ENCODE results near the gene UTP3. TPM values are rescaled to one million over a fixed set of nuclear protein-coding genes. Genes with fewer than 3 reads are reported as not detected.
"Not testable (repeated sequence)": the region's sequence is repeated elsewhere in the genome, so short reads cannot be mapped to it uniquely, and the experiment has no call there.

The UTP3 gene
- total and polyA plus RNA-seq, 2 donors (not counting 3 experiments of a cell fraction or from before 2014, with no cell fraction given): 8.7 to 32.8 TPM

- H3K79me2 ChIP-seq (ENCODE audit: control insufficient read depth, insufficient read depth, low read length); H3K9me3 ChIP-seq (replicated peaks; ENCODE audit: control insufficient read depth, insufficient read depth, low read length); H3K4me3 ChIP-seq (replicated peaks in 1 of 3; ENCODE audit: insufficient read depth in 1 of 3, low read depth in 1 of 3, low read length in 3 of 3); H3K9ac ChIP-seq (replicated peaks; ENCODE audit: extremely low read depth, insufficient read depth, low read length); H3K9me1 ChIP-seq (replicated peaks; ENCODE audit: control insufficient read depth, extremely low read depth, insufficient read depth, low read length); H3K4me2 ChIP-seq (ENCODE audit: insufficient read depth, low read length); FAIRE-seq; H3K27me3 ChIP-seq (ENCODE audit: control insufficient read depth in 2 of 2, insufficient read depth in 2 of 2, low read length in 2 of 2); dilution Hi-C loops (cut with MboI; ENCODE audit: extremely low pct_ligation_motif_present, low sequenced_read_pairs); intact Hi-C loops (cut with micrococcal nuclease); H2AFZ ChIP-seq (ENCODE audit: low read depth, low read length); H3K27ac ChIP-seq (ENCODE audit: insufficient read depth, low read depth, low read length); BruUV-seq (replicated peaks); H3K36me3 ChIP-seq (ENCODE audit: control insufficient read depth in 2 of 2, extremely low read depth in 1 of 2, insufficient read depth in 2 of 2, low read length in 2 of 2); H4K20me1 ChIP-seq (replicated peaks; ENCODE audit: control insufficient read depth, extremely low read depth, insufficient read depth, low read length): not testable (repeated sequence)
- TF ChIP-seq CTCF (IDR thresholded peaks at IDR 0.05; ENCODE audit: extremely low read depth in 1 of 2, insufficient read depth in 1 of 2, low read depth in 1 of 2, low read length in 2 of 2): peak; percentile 29 to 37
- H3K4me1 ChIP-seq (ENCODE audit: control insufficient read depth, extremely low read depth, insufficient read depth, low read length): peaks cover 17% of the 10 kb centered on the region
- ChIA-PET POLR2A (interaction anchor here (0.6 kb wide), 1 partner anchor 18 kb away, joined by 11 read pairs; no protein-coding TSS in a partner anchor), CTCF (interaction anchor here (0.6 to 3.0 kb wide), 12 partner anchors 8 to 274 kb away, joined by 3 to 25 read pairs (median 5); no protein-coding TSS in a partner anchor)
- DNase-seq (ENCODE audit: low read depth, low spot score): peak; percentile 33
Measured at GRCh38 chr4:70735915-70736314, 47.6 kb downstream of the UTP3 start.

- no peaks in the 10 kb centered on the region for H3K27me3 ChIP-seq (ENCODE audit: control insufficient read depth in 2 of 2, insufficient read depth in 2 of 2, low read length in 2 of 2)
- no peaks in the 10 kb centered on the region for H3K36me3 ChIP-seq (ENCODE audit: control insufficient read depth in 2 of 2, extremely low read depth in 1 of 2, insufficient read depth in 2 of 2, low read length in 2 of 2)
- H3K4me1 ChIP-seq (ENCODE audit: control insufficient read depth, extremely low read depth, insufficient read depth, low read length): peaks cover 17% of the 10 kb centered on the region
- H3K4me2 ChIP-seq (ENCODE audit: insufficient read depth, low read length): no peak overlapping the region
- TF ChIP-seq CTCF (IDR thresholded peaks at IDR 0.05; ENCODE audit: extremely low read depth in 1 of 2, insufficient read depth in 1 of 2, low read depth in 1 of 2, low read length in 2 of 2): no peak
- TF ChIP-seq GATA2 (IDR thresholded peaks at IDR 0.05; ENCODE audit: insufficient read depth, insufficient read length, low read depth, low read length): no peak
- TF ChIP-seq EZH2 (IDR thresholded peaks at IDR 0.05; ENCODE audit: borderline replicate concordance, low read depth, low read length, severe bottlenecking): no peak
- TF ChIP-seq FOS (IDR thresholded peaks at IDR 0.05; ENCODE audit: borderline replicate concordance, insufficient read depth, low read length): no peak
- TF ChIP-seq JUN (IDR thresholded peaks at IDR 0.05; ENCODE audit: borderline replicate concordance, insufficient read depth, insufficient read length, low read depth): no peak
- TF ChIP-seq POLR2AphosphoS5 (IDR thresholded peaks at IDR 0.05; ENCODE audit: insufficient read depth, low read depth, low read length): no peak
- no peak for TF ChIP-seq MAX (IDR thresholded peaks at IDR 0.05; ENCODE audit: insufficient read depth, insufficient read length)
- TF ChIP-seq MYC (IDR thresholded peaks at IDR 0.05; ENCODE audit: low read depth, low read length): no peak
- TF ChIP-seq POLR2A (IDR thresholded peaks at IDR 0.05; ENCODE audit: low read depth, low read length): no peak
- peaks cover 8% of the 10 kb centered on the region for H3K79me2 ChIP-seq (ENCODE audit: control insufficient read depth, insufficient read depth, low read length)
- CTCF ChIA-PET: interaction anchor here (1.2 to 1.6 kb wide), 2 partner anchors 9 to 16 kb away, joined by 3 to 6 read pairs; no protein-coding TSS in a partner anchor
- H3K9me3 ChIP-seq (replicated peaks; ENCODE audit: control insufficient read depth, insufficient read depth, low read length): no peaks in the 10 kb centered on the region
- no peak for DNase-seq (ENCODE audit: low read depth, low spot score)
- no peak overlapping the region for H3K27ac ChIP-seq (ENCODE audit: insufficient read depth, low read depth, low read length)
- dilution Hi-C loops (cut with MboI; ENCODE audit: extremely low pct_ligation_motif_present, low sequenced_read_pairs): no loop called here
- FAIRE-seq: no peak
- intact Hi-C loops (cut with micrococcal nuclease): no loop called here
- H2AFZ ChIP-seq (ENCODE audit: low read depth, low read length): no peak overlapping the region
- no TSS peak for BruUV-seq (replicated peaks)
- no peak overlapping the region for H3K9ac ChIP-seq (replicated peaks; ENCODE audit: extremely low read depth, insufficient read depth, low read length)
- no peak overlapping the region for H3K4me3 ChIP-seq (replicated peaks in 1 of 3; ENCODE audit: insufficient read depth in 1 of 3, low read depth in 1 of 3, low read length in 3 of 3)
- POLR2A ChIA-PET: interaction anchor here (0.5 kb wide), 1 partner anchor 28 kb away, joined by 3 read pairs; no protein-coding TSS in a partner anchor
- no peaks in the 10 kb centered on the region for H4K20me1 ChIP-seq (replicated peaks; ENCODE audit: control insufficient read depth, extremely low read depth, insufficient read depth, low read length)
- no peaks in the 10 kb centered on the region for H3K9me1 ChIP-seq (replicated peaks; ENCODE audit: control insufficient read depth, extremely low read depth, insufficient read depth, low read length)
Measured at GRCh38 chr4:70737006-70737405, 48.7 kb downstream of the UTP3 start.

All from endothelial cell of umbilical vein (primary cell).